Neural progenitor cell (in vitro differentiated cells): ENCODE results near the gene CLEC4D. TPM values are rescaled to one million over a fixed set of nuclear protein-coding genes. Genes with fewer than 3 reads are reported as not detected.

ENCODE experiments used
- DNase-seq: peaks from one replicate; pipeline ENCODE4 v3.0.0-alpha.2; 2016; ENCODE audit warnings: low spot score
- H2AFZ ChIP-seq: fragments of 200-600 bp; sonication (generic); replicated peaks from 2 replicates; pipeline ENCODE4 v1.6.1; 2016; ENCODE audit warnings: antibody characterized with exemption
- H3F3A ChIP-seq: fragments of 200-600 bp; sonication (generic); 2 replicates; pipeline ENCODE4 v1.6.1; 2016; ENCODE audit warnings: antibody characterized with exemption, low read depth
- H3K27ac ChIP-seq: fragments of 200-600 bp; sonication (generic); 2 replicates; pipeline ENCODE4 v1.5.1; 2016; ENCODE audit warnings: mild to moderate bottlenecking
- H3K27me3 ChIP-seq: fragments of 200-600 bp; sonication (generic); 2 replicates; pipeline ENCODE4 v1.6.1; 2016; ENCODE audit warnings: mild to moderate bottlenecking, moderate library complexity
- H3K36me3 ChIP-seq: fragments of 200-600 bp; sonication (generic); 2 replicates; pipeline ENCODE4 v1.5.1; 2016
- H3K4me1 ChIP-seq: fragments of 200-600 bp; sonication (generic); 2 replicates; pipeline ENCODE4 v1.6.1; 2016; ENCODE audit warnings: mixed run types
- H3K4me2 ChIP-seq: fragments of 200-600 bp; sonication (generic); 2 replicates; pipeline ENCODE4 v1.6.1; 2016
- H3K4me3 ChIP-seq: fragments of 200-600 bp; sonication (generic); 2 replicates; pipeline ENCODE4 v1.5.1; 2016
- H3K79me2 ChIP-seq: fragments of 200-600 bp; sonication (generic); 2 replicates; pipeline ENCODE4 v1.6.1; 2016; ENCODE audit warnings: low read depth
- H3K9ac ChIP-seq: fragments of 200-600 bp; sonication (generic); 2 replicates; pipeline ENCODE4 v1.6.1; 2016
- H3K9me3 ChIP-seq: fragments of 200-600 bp; sonication (generic); 2 replicates; pipeline ENCODE4 v1.5.1; 2016; ENCODE audit warnings: low read depth
- H4K20me1 ChIP-seq: fragments of 200-600 bp; sonication (generic); 2 replicates; pipeline ENCODE4 v1.6.1; 2016; ENCODE audit warnings: low read depth
- H3K27ac Mint-ChIP-seq: 3 replicates; pipeline ENCODE4 v1.8.0; 2021; ENCODE audit warnings: mixed read lengths
- H3K27me3 Mint-ChIP-seq: 2 replicates; pipeline ENCODE4 v1.8.0; 2022; ENCODE audit warnings: low read depth, mild to moderate bottlenecking, inconsistent platforms, moderate library complexity, mixed read lengths; ENCODE audit not compliant: insufficient read depth
- H3K36me3 Mint-ChIP-seq: 3 replicates; pipeline ENCODE4 v1.8.0; 2021; ENCODE audit warnings: mixed read lengths
- H3K4me1 Mint-ChIP-seq: 3 replicates; pipeline ENCODE4 v1.8.0; 2021; ENCODE audit warnings: mixed read lengths
- H3K4me3 Mint-ChIP-seq: 3 replicates; pipeline ENCODE4 v1.8.0; 2021; ENCODE audit warnings: mild to moderate bottlenecking, moderate library complexity, mixed read lengths
- H3K9me3 Mint-ChIP-seq: 3 replicates; pipeline ENCODE4 v1.8.0; 2020; ENCODE audit warnings: mixed read lengths
- EZH2 ChIP-seq: fragments of 200-600 bp; sonication (generic); IDR thresholded peaks from 2 replicates; pipeline ENCODE4 v1.6.1; 2017; ENCODE audit warnings: antibody characterized with exemption, mild to moderate bottlenecking, moderate library complexity
- EZH2phosphoT487 ChIP-seq: fragments of 200-600 bp; sonication (generic); IDR thresholded peaks from 2 replicates; pipeline ENCODE4 v1.6.1; 2017; ENCODE audit warnings: antibody characterized with exemption
- total RNA-seq: library from RNA; depleted of rRNA; stranded (reverse); fragments of >200 nt; gene quantifications from 2 replicates; pipeline ENCODE4 v1.2.3, GENCODE V29; 2015; ENCODE audit warnings: low replicate concordance
- TF ChIP-seq, protein P1 (sequence below): fragments of 200-600 bp; sonication (generic); IDR thresholded peaks from 2 replicates; pipeline ENCODE4 v1.5.1; 2017; ENCODE audit warnings: antibody characterized with exemption, mild to moderate bottlenecking

CLEC4D gene
- total RNA-seq, 1 donor from 2014 or later: 0.19 TPM

DNA sequence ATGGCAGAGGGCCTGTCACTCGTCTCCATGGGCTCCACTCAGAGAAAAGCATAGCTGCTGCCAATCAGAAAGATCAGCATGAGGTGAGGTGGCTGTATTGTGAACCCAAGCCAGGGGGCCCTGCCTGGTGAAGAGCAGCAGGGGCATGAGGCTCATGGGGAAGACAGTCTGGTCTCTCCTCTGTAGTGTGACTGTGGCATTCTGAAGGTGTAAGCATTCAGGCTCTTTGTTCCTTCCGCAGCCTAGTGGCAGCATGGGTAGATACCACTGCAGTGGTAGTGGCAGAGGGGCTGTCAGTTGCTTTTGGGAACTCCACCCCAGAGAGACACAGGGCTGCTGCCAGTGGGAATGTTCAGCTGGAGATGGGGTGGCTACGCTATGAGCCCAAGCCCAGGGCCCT, 5.1 kb upstream of the CLEC4D start:
- Histone ChIP-seq H2AFZ (no peak overlapping the region), H3K4me3 (no peak overlapping the region), H3K27me3 (no peaks in the 10 kb centered on the region), H3K27ac (no peak overlapping the region), H4K20me1 (no peaks in the 10 kb centered on the region), H3K9me3 (no peaks in the 10 kb centered on the region), H3K4me2 (no peak overlapping the region), H3K79me2 (no peaks in the 10 kb centered on the region), H3K4me1 (no peaks in the 10 kb centered on the region), H3F3A (no peaks in the 10 kb centered on the region), H3K36me3 (no peaks in the 10 kb centered on the region), H3K9ac (no peak overlapping the region)
- no peak overlapping the region for H3K4me3 Mint-ChIP-seq
- TF ChIP-seq EZH2: no peak
- TF ChIP-seq, protein P1, sequence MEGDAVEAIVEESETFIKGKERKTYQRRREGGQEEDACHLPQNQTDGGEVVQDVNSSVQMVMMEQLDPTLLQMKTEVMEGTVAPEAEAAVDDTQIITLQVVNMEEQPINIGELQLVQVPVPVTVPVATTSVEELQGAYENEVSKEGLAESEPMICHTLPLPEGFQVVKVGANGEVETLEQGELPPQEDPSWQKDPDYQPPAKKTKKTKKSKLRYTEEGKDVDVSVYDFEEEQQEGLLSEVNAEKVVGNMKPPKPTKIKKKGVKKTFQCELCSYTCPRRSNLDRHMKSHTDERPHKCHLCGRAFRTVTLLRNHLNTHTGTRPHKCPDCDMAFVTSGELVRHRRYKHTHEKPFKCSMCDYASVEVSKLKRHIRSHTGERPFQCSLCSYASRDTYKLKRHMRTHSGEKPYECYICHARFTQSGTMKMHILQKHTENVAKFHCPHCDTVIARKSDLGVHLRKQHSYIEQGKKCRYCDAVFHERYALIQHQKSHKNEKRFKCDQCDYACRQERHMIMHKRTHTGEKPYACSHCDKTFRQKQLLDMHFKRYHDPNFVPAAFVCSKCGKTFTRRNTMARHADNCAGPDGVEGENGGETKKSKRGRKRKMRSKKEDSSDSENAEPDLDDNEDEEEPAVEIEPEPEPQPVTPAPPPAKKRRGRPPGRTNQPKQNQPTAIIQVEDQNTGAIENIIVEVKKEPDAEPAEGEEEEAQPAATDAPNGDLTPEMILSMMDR: no peak
- TF ChIP-seq EZH2phosphoT487: no peak
- no peaks in the 10 kb centered on the region for H3K9me3 Mint-ChIP-seq
- H3K36me3 Mint-ChIP-seq: no peaks in the 10 kb centered on the region
- no peak for DNase-seq
- no peaks in the 10 kb centered on the region for H3K27me3 Mint-ChIP-seq
- peaks cover 15% of the 10 kb centered on the region for H3K4me1 Mint-ChIP-seq
- no peak overlapping the region for H3K27ac Mint-ChIP-seq

DNA sequence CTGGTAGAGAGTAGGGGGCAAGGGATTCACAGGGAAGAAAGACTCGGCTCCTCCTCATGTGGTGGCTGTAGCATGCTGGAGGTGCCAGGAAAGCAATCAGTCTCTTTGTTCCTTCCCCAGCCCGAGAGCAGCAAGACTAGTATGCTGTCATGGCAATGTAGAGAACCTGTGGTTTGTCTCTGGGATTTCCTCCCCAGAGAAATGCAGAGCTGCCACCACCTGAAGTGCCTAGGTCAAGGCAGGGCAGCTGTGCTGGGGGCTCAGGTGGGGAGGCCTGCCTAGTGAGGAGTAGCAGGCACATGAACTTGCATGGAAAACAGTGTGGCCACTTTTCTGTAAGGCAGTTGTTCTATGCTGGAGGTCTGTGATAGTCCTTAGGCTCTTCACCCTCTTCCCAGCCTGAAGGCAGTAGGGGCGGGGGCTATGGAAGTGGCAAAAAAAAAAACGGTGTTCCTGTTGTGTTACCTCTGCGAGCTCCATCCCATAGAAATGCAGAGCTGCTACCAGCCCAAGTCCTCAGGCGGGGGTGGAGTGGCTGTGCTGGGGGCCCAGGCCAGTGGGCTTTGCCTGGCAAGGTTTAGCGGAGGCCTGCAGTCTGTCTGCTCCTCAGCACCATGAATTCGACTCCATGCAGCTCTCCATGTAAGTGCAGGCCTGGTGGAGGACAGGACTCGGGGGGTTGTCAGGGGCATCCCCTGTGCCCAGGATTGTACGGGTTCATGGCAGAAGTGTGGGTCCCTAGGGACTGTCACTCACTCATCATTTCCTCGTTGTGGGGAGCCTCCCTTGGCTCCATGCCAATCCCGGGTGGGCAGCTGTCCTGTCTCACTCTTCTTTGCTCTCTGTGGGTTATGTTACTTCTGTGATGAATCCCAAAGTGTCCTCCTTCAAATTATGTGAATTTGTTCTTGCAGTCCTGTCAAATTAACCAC, 4.1 kb upstream of the CLEC4D start:
- no peaks in the 10 kb centered on the region for H3K9me3 ChIP-seq
- H3K27ac Mint-ChIP-seq: no peak overlapping the region
- H3K9ac ChIP-seq: no peak overlapping the region
- H3K79me2 ChIP-seq: no peaks in the 10 kb centered on the region
- no peaks in the 10 kb centered on the region for H3K36me3 ChIP-seq
- no peaks in the 10 kb centered on the region for H3K9me3 Mint-ChIP-seq
- no peak overlapping the region for H3K4me3 Mint-ChIP-seq
- no peak overlapping the region for H2AFZ ChIP-seq
- H4K20me1 ChIP-seq: no peaks in the 10 kb centered on the region
- no peaks in the 10 kb centered on the region for H3F3A ChIP-seq
- no peaks in the 10 kb centered on the region for H3K4me1 ChIP-seq
- no peak for DNase-seq
- H3K36me3 Mint-ChIP-seq: no peaks in the 10 kb centered on the region
- H3K4me2 ChIP-seq: no peak overlapping the region
- peaks cover 15% of the 10 kb centered on the region for H3K4me1 Mint-ChIP-seq
- no peak overlapping the region for H3K27ac ChIP-seq
- H3K27me3 Mint-ChIP-seq: no peaks in the 10 kb centered on the region
- no peaks in the 10 kb centered on the region for H3K27me3 ChIP-seq
- TF ChIP-seq EZH2phosphoT487 (no peak), EZH2 (no peak)
- TF ChIP-seq, protein P1: no peak
- no peak overlapping the region for H3K4me3 ChIP-seq

DNA sequence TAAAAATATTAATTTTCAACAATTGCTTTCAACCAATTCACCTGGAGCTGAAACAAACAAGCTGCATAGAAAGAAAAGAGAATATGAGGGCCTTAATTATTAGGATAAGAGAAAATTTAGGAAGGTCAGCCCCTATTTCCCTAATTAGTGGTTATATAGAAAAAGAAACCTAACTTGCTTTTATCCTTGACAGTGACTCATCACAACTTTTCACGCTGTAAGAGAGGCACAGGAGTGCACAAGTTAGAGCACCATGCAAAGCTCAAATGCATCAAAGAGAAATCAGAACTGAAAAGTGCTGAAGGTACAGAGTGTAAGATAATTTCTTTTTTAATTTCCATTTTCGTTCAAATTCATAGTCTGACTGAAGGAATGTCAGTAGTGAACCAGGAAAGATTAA, 4.7 kb downstream of the CLEC4D start:
- no peaks in the 10 kb centered on the region for H3K36me3 Mint-ChIP-seq
- H3K9me3 Mint-ChIP-seq: no peaks in the 10 kb centered on the region
- no peak overlapping the region for H3K27ac Mint-ChIP-seq
- TF ChIP-seq EZH2phosphoT487: no peak
- TF ChIP-seq, protein P1: no peak
- H3K9me3 ChIP-seq: no peaks in the 10 kb centered on the region
- H3K4me3 ChIP-seq: no peak overlapping the region
- H2AFZ ChIP-seq: no peak overlapping the region
- H3K4me1 ChIP-seq: no peaks in the 10 kb centered on the region
- no peak for DNase-seq
- H3K27ac ChIP-seq: no peak overlapping the region
- peaks cover 2% of the 10 kb centered on the region for H3K27me3 Mint-ChIP-seq
- H3K36me3 ChIP-seq: no peaks in the 10 kb centered on the region
- no peaks in the 10 kb centered on the region for H3F3A ChIP-seq
- H3K9ac ChIP-seq: no peak overlapping the region
- no peak overlapping the region for H3K4me2 ChIP-seq
- no peaks in the 10 kb centered on the region for H3K4me1 Mint-ChIP-seq
- H3K4me3 Mint-ChIP-seq: no peak overlapping the region
- H3K79me2 ChIP-seq: no peaks in the 10 kb centered on the region
- no peaks in the 10 kb centered on the region for H3K27me3 ChIP-seq
- H4K20me1 ChIP-seq: no peaks in the 10 kb centered on the region
